Keratinocyte (primary cell): ENCODE results near the gene GNG5.

Source experiments
- CTCF ChIP-seq, 3 experiments: IDR thresholded peaks in 1 of 3; conservative IDR thresholded peaks in 1 of 3; optimal IDR thresholded peaks in 1 of 3; 2 replicates in 2 of 3; 3 replicates in 1 of 3; pipeline versions ENCODE3 to v1.5.1; 2011; ENCODE audit warnings: low read length in 3 of 3, mild to moderate bottlenecking in 3 of 3, moderate library complexity in 2 of 3, control low read depth in 1 of 3, inconsistent platforms in 1 of 3; ENCODE audit not compliant: insufficient read depth in 2 of 3; ENCODE audit errors: extremely low read depth in 1 of 3
- EZH2 ChIP-seq: IDR thresholded peaks from one replicate; pipeline ENCODE4 v1.6.1; 2012; ENCODE audit warnings: inconsistent platforms, mild to moderate bottlenecking, low read length, moderate library complexity

DNA sequence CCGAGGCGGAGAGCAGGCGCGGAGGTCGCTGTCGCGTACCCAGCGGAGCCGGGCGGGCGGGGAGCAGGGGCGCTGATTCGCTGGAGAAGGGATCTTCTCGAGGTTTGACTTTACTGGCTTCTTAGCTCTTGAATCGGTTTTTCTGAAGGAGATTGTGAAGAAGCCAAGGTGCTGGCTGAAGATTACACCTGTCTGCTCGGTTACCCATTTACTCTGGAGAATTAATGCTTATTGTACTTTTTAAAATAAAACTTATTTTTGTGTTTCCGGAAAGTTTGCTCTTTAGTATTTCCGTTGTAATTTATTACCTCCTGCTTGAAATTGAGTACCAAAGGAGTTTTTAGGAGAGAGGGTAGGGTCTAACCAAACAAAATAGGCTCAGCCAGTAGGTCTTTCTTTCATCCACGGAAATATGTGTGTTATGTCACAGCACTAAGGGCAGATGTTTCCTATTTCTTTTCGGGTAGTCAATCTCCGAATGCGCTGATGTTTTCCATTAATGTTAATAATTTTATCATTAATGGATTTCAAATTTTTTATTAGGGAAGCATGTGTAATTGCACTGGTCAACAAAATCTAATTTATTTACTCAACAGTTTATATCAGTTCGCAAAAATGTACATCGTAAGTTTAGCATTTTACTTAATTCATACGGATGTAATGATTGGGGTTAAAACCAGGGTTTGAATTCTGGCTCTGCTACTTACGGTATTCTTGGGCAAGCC, 510 bp upstream of the GNG5 start:
- TF ChIP-seq EZH2 (no peak), CTCF (optimal IDR thresholded peaks at IDR 0.05 in 1 of 3, IDR thresholded peaks at IDR 0.05 in 1 of 3, conservative IDR thresholded peaks at IDR 0.05 in 1 of 3; ENCODE audit: extremely low read depth in 1 of 3, insufficient read depth in 2 of 3, low read length in 3 of 3) (no peak)
